Measurements from ENCODE around the gene NINJ2.

Gene NINJ2

DNA sequence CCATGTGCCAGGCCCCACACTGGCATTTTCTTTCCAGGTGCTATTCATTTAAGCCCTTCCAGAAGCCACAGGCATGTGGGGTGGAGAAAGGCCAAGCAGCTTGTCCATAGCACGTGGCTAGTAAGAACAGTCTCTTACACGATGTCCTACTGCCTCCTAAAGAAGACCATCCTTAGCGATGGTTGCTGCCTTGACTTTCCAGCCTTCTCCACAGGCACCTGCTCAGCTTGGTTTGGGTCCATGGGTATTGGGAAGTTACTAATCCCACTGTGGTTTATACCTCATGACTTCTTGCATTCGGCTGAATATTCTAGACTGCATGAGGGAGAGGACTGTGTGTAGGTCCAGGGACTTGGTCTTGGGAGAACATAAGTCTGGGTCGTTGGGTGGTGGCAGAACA, 49.2 kb downstream of the NINJ2 start:
- no peak for DNase-seq (ENCODE audit: low spot score)

DNA sequence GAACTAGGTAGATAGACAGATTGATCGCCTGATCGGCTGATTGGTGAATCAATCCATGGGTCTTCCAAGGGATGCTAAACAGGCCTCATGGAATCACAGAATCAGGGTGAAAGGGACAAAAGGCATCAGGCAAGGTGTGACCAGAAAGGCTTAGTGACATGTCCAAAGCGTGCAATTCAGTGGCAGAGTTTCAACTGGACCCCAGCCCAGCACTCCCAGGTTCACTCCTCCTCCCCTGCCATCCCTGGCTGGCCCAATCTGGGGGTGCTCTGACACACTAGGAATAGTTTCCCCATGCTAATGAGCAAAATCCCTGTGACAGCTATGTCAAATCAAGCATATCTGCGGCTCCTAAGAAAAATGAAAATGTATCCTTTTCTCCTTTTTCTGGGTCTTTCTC, 50.4 kb downstream of the NINJ2 start:
- DNase-seq (ENCODE audit: low spot score), result no peak

DNA sequence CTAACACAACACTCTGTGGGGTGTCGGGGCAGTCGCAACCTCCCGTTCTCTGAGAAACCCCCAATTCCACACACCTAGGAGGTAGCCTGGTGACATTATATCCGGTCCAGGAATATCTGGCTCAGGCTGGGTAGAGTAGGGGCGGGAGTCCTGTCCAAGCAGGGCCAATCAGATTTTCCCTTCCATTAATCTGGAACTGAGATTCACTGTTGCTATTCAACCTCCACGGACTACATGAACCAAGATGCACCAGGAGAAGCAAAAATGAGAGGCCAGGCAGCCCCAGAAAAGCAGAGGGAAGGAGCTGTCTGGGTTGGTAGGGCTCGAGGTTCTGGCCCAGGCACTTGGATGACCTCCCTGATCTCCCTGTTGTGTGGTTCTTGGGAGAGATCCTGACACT, 51.0 kb downstream of the NINJ2 start:
- DNase-seq (ENCODE audit: low spot score), result no peak

GRCh38 chr12:611721-612120, 51.5 kb downstream of the NINJ2 start:
- no peak for DNase-seq (ENCODE audit: low spot score)

GRCh38 chr12:608921-609320, 54.3 kb downstream of the NINJ2 start:
- no peak for DNase-seq (ENCODE audit: low spot score)

DNA sequence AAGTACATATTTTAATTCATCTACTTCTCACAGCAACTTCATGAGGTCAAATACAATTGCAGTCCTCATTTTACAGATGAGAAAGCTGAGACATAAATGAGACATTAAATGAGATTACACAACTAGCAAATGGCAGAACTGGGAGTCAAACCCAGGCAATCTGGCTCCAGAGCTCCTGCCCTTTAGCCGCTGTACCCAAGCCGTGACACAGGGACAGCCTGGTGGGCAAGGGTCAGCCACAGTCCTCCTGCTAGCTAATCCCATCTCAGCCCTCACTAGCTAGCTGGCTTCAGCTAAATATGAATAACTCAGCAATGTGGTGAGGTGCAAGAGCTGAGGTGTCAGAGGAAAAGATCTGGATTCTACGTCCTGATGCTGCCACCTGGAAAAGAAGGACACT, 54.8 kb downstream of the NINJ2 start:
- no peak for DNase-seq (ENCODE audit: low spot score)

GRCh38 chr12:607541-608001, 55.7 kb downstream of the NINJ2 start:
- DNase-seq (ENCODE audit: low spot score), result no peak

- no peak for DNase-seq (ENCODE audit: low spot score)
Measured at GRCh38 chr12:604956-605355, 58.3 kb downstream of the NINJ2 start.

GRCh38 chr12:602700-603068, 60.6 kb downstream of the NINJ2 start:
- no peak for DNase-seq (ENCODE audit: low spot score)

DNA sequence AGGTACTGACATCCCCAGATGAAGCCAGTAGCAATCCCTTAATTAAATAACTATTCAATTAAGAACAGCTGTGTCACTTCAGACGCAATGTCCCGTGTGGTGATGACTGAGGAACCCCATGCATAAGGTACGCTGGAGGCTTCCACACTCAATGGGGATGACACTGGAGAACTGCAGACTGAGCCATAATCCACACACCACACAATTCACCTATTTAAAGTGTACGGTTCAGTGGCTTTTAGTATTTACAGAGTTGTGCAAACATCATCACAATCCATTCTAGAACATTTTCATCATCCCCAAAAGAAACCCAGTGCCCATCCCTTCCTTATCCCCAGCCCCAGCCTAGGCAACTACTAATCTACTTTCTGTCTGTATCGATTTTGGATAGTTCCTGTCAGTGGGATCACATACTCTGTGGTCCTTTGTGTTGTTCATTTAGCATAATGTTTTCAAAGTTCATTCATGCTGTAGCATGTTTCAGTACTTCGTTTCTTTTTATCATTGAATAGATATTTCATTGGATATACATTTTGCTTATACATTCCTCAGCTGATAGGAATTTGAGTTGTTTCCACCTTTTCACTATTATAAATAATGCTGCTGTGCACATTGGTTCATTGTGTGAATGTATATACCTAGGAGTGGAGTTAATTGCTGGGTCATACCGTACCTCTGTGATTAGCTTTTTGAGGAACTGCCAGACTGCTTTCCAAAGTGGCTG, 61.1 kb downstream of the NINJ2 start:
- DNase-seq (ENCODE audit: low spot score), result no peak

GRCh38 chr12:599756-600155, 63.5 kb downstream of the NINJ2 start:
- no peak for DNase-seq (ENCODE audit: low spot score)

GRCh38 chr12:597926-598568, 65.2 kb downstream of the NINJ2 start:
- no peak for DNase-seq (ENCODE audit: low spot score)

GRCh38 chr12:593396-594270, 69.6 kb downstream of the NINJ2 start:
- no peak for DNase-seq (ENCODE audit: low spot score)

GRCh38 chr12:592024-592505, 71.2 kb downstream of the NINJ2 start:
- no peak for DNase-seq (ENCODE audit: low spot score)

DNA sequence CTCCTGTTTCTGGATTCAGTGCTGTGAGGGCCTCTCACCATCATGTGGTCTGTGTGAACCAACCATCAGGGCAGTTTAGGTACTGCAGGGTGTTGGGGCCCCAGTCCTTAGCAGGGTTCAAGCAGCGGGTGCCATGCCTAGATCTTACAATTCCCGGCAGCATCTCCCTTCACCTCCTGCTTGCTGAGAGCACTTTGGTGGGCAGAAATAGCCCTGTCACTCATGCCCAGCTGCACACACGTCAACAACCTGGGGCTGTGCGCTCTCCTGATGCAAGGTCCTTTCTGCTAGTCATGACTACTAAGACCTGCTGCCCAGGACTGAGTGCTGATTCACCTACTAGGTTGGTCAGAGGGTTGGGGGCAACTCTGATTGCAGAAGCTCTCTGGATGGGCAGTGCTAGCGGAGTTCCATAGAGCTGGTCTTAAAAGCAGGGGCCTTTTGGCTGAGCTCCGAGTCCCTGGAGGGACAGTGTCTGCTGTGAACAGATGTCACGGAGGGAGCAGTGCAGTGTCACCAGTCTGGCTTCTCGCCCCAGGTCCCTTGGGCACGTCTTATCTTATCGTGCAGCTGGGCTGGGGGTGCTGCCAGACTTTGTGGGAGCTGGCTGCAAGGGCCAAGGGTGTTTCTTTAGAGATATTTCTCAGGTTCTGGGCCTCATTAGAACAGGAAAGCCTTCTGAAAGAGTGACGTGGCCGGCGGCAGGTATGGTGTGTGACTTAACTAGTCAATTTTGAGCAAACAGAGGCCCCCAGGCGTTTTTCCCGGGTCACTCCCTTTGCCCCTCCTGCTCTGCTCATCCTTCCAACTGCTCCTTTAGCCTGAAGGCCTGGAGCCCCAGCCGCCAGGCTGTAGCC, 71.8 kb downstream of the NINJ2 start:
- no peak for DNase-seq (ENCODE audit: low spot score)

GRCh38 chr12:590206-590750, 73.0 kb downstream of the NINJ2 start:
- no peak for DNase-seq (ENCODE audit: low spot score)

DNA sequence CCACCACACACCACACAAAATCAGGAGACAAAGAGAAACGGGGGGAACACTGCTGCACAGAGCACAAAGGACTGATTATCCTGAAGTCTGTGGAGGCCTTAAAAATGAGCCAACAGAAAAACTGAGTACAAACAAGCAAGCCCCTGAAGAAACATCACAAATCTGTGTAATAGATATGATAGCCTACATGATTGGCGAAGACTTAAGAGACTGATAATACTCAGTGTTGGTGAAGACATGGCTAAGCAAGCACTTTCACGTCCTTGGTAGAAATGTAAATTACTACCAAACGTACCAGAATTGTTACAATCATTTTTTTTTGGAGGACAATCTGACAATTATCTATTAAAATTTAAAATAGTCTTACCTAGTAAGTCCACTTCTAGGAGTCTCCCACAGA, 74.6 kb downstream of the NINJ2 start:
- DNase-seq (ENCODE audit: low spot score), result no peak

DNA sequence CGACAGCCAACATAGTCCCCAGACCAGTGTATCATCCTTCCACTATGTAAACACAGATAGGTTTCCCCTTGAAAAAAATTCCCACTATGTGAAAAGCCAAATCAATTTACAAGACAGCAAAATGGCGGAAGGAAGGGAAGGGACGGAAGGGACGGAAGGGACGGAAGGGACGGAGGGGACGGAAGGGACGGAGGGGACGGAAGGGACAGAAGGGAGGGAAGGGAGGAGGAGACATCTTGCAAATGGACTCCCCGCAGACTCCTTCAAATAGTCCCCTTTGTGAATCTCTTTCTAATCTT, 75.3 kb downstream of the NINJ2 start:
- no peak for DNase-seq (ENCODE audit: low spot score)

- no peak for DNase-seq (ENCODE audit: low spot score)
Measured at GRCh38 chr12:587132-588023, 75.9 kb downstream of the NINJ2 start.

- no peak for DNase-seq (ENCODE audit: low spot score)
Measured at GRCh38 chr12:586318-587071, 76.8 kb downstream of the NINJ2 start.
